Activated CD4-positive, alpha-beta T cell treated with anti-CD3 and anti-CD28 coated beads, Interleukin-2, amount 50 U/mL, for 16 hours (primary cell): Measurements from ENCODE around the gene ENSA.
"Not testable (repeated sequence)": the region's sequence is repeated elsewhere in the genome, so short reads cannot be mapped to it uniquely, and the experiment has no call there.

Experiments
- DNase-seq: peaks from one replicate; pipeline ENCODE4 v3.0.0-alpha.2; 2020

Gene ENSA

GRCh38 chr1:150629115-150629928 lies at the start of gene ENSA:
TSS of gene ENSA (minus strand) at chr1:150629612. CDS start at chr1:150629470, 142 bp downstream.
- DNase-seq = peak; percentile 99

GRCh38 chr1:150678988-150679387 lies 49.6 kb upstream of the ENSA start:
- no peak for DNase-seq

GRCh38 chr1:150674881-150675280 lies 45.5 kb upstream of the ENSA start:
- DNase-seq = no peak

- DNase-seq = no peak
Observed at GRCh38 chr1:150663321-150663720, 33.9 kb upstream of the ENSA start.

GRCh38 chr1:150662811-150663210 lies 33.4 kb upstream of the ENSA start:
- no peak for DNase-seq

- no peak for DNase-seq
Observed at GRCh38 chr1:150661156-150661555, 31.7 kb upstream of the ENSA start.

GRCh38 chr1:150660584-150660983 lies 31.2 kb upstream of the ENSA start:
- DNase-seq = no peak

GRCh38 chr1:150657064-150657463 lies 27.7 kb upstream of the ENSA start:
- DNase-seq = not testable (repeated sequence)

- not testable (repeated sequence) for DNase-seq
Observed at GRCh38 chr1:150654635-150655034, 25.2 kb upstream of the ENSA start.

- DNase-seq = no peak
Observed at GRCh38 chr1:150650193-150650592, 20.8 kb upstream of the ENSA start.

- DNase-seq = no peak
Observed at GRCh38 chr1:150649441-150650075, 20.1 kb upstream of the ENSA start.

- no peak for DNase-seq
Observed at GRCh38 chr1:150642296-150642695, 12.9 kb upstream of the ENSA start.

- DNase-seq = not testable (repeated sequence)
Observed at GRCh38 chr1:150641126-150641815, 11.9 kb upstream of the ENSA start.

- not testable (repeated sequence) for DNase-seq
Observed at GRCh38 chr1:150638430-150638829, 9.0 kb upstream of the ENSA start.

GRCh38 chr1:150634839-150635622 lies 5.6 kb upstream of the ENSA start:
- DNase-seq = not testable (repeated sequence)

- no peak for DNase-seq
Observed at GRCh38 chr1:150628766-150629114, 672 bp downstream of the ENSA start.

GRCh38 chr1:150627826-150628410 lies 1.5 kb downstream of the ENSA start:
- no peak for DNase-seq

GRCh38 chr1:150626150-150626549 lies 3.3 kb downstream of the ENSA start:
- no peak for DNase-seq

GRCh38 chr1:150624546-150624945 lies 4.9 kb downstream of the ENSA start:
- not testable (repeated sequence) for DNase-seq

GRCh38 chr1:150624134-150624533 lies 5.3 kb downstream of the ENSA start:
- DNase-seq = not testable (repeated sequence)

GRCh38 chr1:150622303-150622975 lies 7.0 kb downstream of the ENSA start:
- no peak for DNase-seq
